Fibroblast of lung (primary cell): Measurements from ENCODE around the gene OR51E2. TPM values are rescaled to one million over a fixed set of nuclear protein-coding genes. Genes with fewer than 3 reads are reported as not detected.

Experiments
- DNase-seq, 2 donors: peaks; one replicate each; pipeline versions ENCODE4 v3.0.0 to v3.0.0-alpha.2; 2010; ENCODE audit warnings: low read depth in 2 of 2
- H2AFZ ChIP-seq: 2 replicates; pipeline ENCODE4 v1.5.1; 2012; ENCODE audit warnings: low read length, control low read depth, inconsistent platforms
- H3K27ac ChIP-seq: 2 replicates; pipeline ENCODE4 v1.5.1; 2011; ENCODE audit warnings: low read length, control low read depth; ENCODE audit not compliant: insufficient read depth
- H3K27me3 ChIP-seq: 2 replicates; pipeline ENCODE4 v1.5.1; 2011; ENCODE audit warnings: mild to moderate bottlenecking, low read length; ENCODE audit not compliant: control insufficient read depth, insufficient read depth
- H3K36me3 ChIP-seq: 2 replicates; pipeline ENCODE4 v1.5.1; 2011; ENCODE audit warnings: low read length; ENCODE audit not compliant: control insufficient read depth, insufficient read depth
- H3K4me1 ChIP-seq: 2 replicates; pipeline ENCODE4 v1.5.1; 2011; ENCODE audit warnings: low read length; ENCODE audit not compliant: control insufficient read depth, insufficient read depth; ENCODE audit errors: extremely low read depth
- H3K4me2 ChIP-seq: 2 replicates; pipeline ENCODE4 v1.5.1; 2011; ENCODE audit warnings: low read length, control low read depth; ENCODE audit not compliant: insufficient read depth; ENCODE audit errors: extremely low read depth
- H3K4me3 ChIP-seq, 4 experiments: fragments of 200-600 bp in 1 of 4; sonication (generic) in 1 of 4; replicated peaks in 1 of 4; 2 replicates each; pipeline ENCODE4 v1.5.1; 2011 to 2016; ENCODE audit warnings: low read length in 4 of 4, low read depth in 3 of 4, mild to moderate bottlenecking in 3 of 4, control low read depth in 2 of 4, inconsistent platforms in 1 of 4, mixed read lengths in 1 of 4; ENCODE audit not compliant: insufficient read depth in 1 of 4; ENCODE audit errors: control extremely low read depth in 1 of 4
- H3K79me2 ChIP-seq: 2 replicates; pipeline ENCODE4 v1.5.1; 2012; ENCODE audit warnings: mild to moderate bottlenecking, low read length, inconsistent platforms; ENCODE audit not compliant: control insufficient read depth, insufficient read depth
- H3K9ac ChIP-seq: 2 replicates; pipeline ENCODE4 v1.5.1; 2011; ENCODE audit warnings: mild to moderate bottlenecking, low read length, control low read depth; ENCODE audit not compliant: insufficient read depth
- H3K9me3 ChIP-seq: 2 replicates; pipeline ENCODE4 v1.5.1; 2012; ENCODE audit warnings: low read depth, low read length; ENCODE audit not compliant: control insufficient read depth, insufficient read depth
- H4K20me1 ChIP-seq: 2 replicates; pipeline ENCODE4 v1.5.1; 2011; ENCODE audit warnings: low read length; ENCODE audit not compliant: control insufficient read depth, insufficient read depth; ENCODE audit errors: extremely low read depth
- CTCF ChIP-seq, 2 donors: IDR thresholded peaks in 1 of 2; conservative IDR thresholded peaks in 1 of 2; 1 replicate in 1 of 2; 2 replicates in 1 of 2; pipeline ENCODE4 v1.5.1; 2011 to 2012; ENCODE audit warnings: low read length in 2 of 2, control low read depth in 1 of 2, inconsistent platforms in 1 of 2, low read depth in 1 of 2, mild to moderate bottlenecking in 1 of 2
- EZH2 ChIP-seq: IDR thresholded peaks from 2 replicates; pipeline ENCODE4 v1.5.1; 2012; ENCODE audit warnings: low read length, control low read depth, mild to moderate bottlenecking; ENCODE audit errors: missing control alignments
- polyA plus RNA-seq, 2 donors: library from polyadenylated mRNA; depleted of rRNA in 1 of 2; stranded (reverse) in 1 of 2; unstranded in 1 of 2; fragments of >200 nt; gene quantifications; 2 replicates each; pipeline ENCODE4 v1.2.1, GENCODE V29; 2011 to 2012; ENCODE audit warnings: missing spikeins in 1 of 2
- total RNA-seq: library from RNA; depleted of rRNA; stranded (reverse); fragments of >200 nt; gene quantifications from 2 replicates; pipeline ENCODE4 v1.2.1, GENCODE V29; 2014

Gene OR51E2
- total and polyA plus RNA-seq, 2 donors (not counting 1 experiment from before 2014, with no cell fraction given), result 0.02 TPM; not detected in 1

GRCh38 chr11:4645974-4646373 is 51.7 kb downstream of the OR51E2 start:
- Histone ChIP-seq H3K4me2 (no peak overlapping the region), H3K79me2 (no peaks in the 10 kb centered on the region), H3K36me3 (no peaks in the 10 kb centered on the region), H4K20me1 (no peaks in the 10 kb centered on the region), H3K9ac (no peak overlapping the region), H3K9me3 (no peaks in the 10 kb centered on the region), H3K27me3 (no peaks in the 10 kb centered on the region), H3K4me1 (no peaks in the 10 kb centered on the region), H2AFZ (no peak overlapping the region), H3K4me3 (no peak overlapping the region), H3K27ac (no peak overlapping the region)
- no peak for DNase-seq
- no peak for TF ChIP-seq EZH2
- TF ChIP-seq CTCF (conservative IDR thresholded peaks at IDR 0.05 in 1 of 2, IDR thresholded peaks at IDR 0.05 in 1 of 2; ENCODE audit: low read depth in 1 of 2, low read length in 2 of 2), result no peak

GRCh38 chr11:4644233-4644632 is 53.4 kb downstream of the OR51E2 start:
- H3K4me1 ChIP-seq, result no peaks in the 10 kb centered on the region
- H3K79me2 ChIP-seq, result no peaks in the 10 kb centered on the region
- DNase-seq, result no peak
- no peak for TF ChIP-seq CTCF (conservative IDR thresholded peaks at IDR 0.05 in 1 of 2, IDR thresholded peaks at IDR 0.05 in 1 of 2; ENCODE audit: low read depth in 1 of 2, low read length in 2 of 2)
- TF ChIP-seq EZH2, result no peak
- no peak overlapping the region for H3K27ac ChIP-seq
- no peaks in the 10 kb centered on the region for H3K27me3 ChIP-seq
- H4K20me1 ChIP-seq, result no peaks in the 10 kb centered on the region
- no peak overlapping the region for H2AFZ ChIP-seq
- no peak overlapping the region for H3K4me3 ChIP-seq
- H3K36me3 ChIP-seq, result no peaks in the 10 kb centered on the region
- no peak overlapping the region for H3K4me2 ChIP-seq
- no peak overlapping the region for H3K9ac ChIP-seq
- H3K9me3 ChIP-seq, result no peaks in the 10 kb centered on the region

- Histone ChIP-seq H3K27me3 (no peaks in the 10 kb centered on the region), H2AFZ (no peak within 1 kb of the TSS), H3K9me3 (no peaks in the 10 kb centered on the region), H3K4me1 (no peaks in the 10 kb centered on the region), H3K9ac (no peak within 1 kb of the TSS), H3K79me2 (no peaks in the 10 kb centered on the region), H3K36me3 (no peaks in the 10 kb centered on the region), H3K4me3 (no peak within 1 kb of the TSS), H4K20me1 (no peaks in the 10 kb centered on the region), H3K27ac (no peak within 1 kb of the TSS), H3K4me2 (no peak within 1 kb of the TSS)
- TF ChIP-seq EZH2, result no peak
- no peak for TF ChIP-seq CTCF (conservative IDR thresholded peaks at IDR 0.05 in 1 of 2, IDR thresholded peaks at IDR 0.05 in 1 of 2; ENCODE audit: low read depth in 1 of 2, low read length in 2 of 2)
- DNase-seq, result no peak
These were observed 54.0 kb downstream of the OR51E2 start, which contains the start of gene OR51E1 for GRCh38 chr11:4643682-4644081. Gene OR51E1, plus strand, starts transcription at chr11:4643982. Its CDS starts 8,545 bp downstream, at chr11:4652527.
